Tibial nerve (tissue), 3 donors: ENCODE measurements around the gene FAM219B.

ENCODE experiments used
- CTCF ChIP-seq, 5 experiments: fragments of 200-600 bp in 3 of 5; fragments of 450-650 bp in 2 of 5; sonication (generic) in 3 of 5; IDR thresholded peaks; one replicate each; pipeline ENCODE4 v1.5.1; 2016 to 2019; ENCODE audit warnings: antibody characterized with exemption in 5 of 5, mild to moderate bottlenecking in 3 of 5, moderate library complexity in 2 of 5
- POLR2A ChIP-seq, 2 donors: fragments of 450-650 bp; IDR thresholded peaks; one replicate each; pipeline ENCODE4 v1.6.1; 2017; ENCODE audit warnings: antibody characterized with exemption in 2 of 2, mild to moderate bottlenecking in 2 of 2, moderate library complexity in 2 of 2

- TF ChIP-seq CTCF (IDR thresholded peaks at IDR 0.05) (no peak), POLR2A (IDR thresholded peaks at IDR 0.05) (no peak)
Measured at GRCh38 chr15:74851960-74852359, 54.7 kb downstream of the FAM219B start.
